Omental fat pad (tissue), 4 donors: ENCODE results near the gene CDADC1. TPM values are rescaled to one million over a fixed set of nuclear protein-coding genes. Genes with fewer than 3 reads are reported as not detected.

Source experiments
- ATAC-seq: fragments of 150-250 bp; one replicate; pipeline ENCODE4 v1.9.1; 2016; ENCODE audit warnings: mild to moderate bottlenecking, moderate library complexity; ENCODE audit not compliant: low FRiP score
- DNase-seq: peaks from one replicate; pipeline ENCODE4 v3.0.0-alpha.2; 2019; ENCODE audit warnings: low spot score
- total RNA-seq, 4 donors: library from RNA; depleted of rRNA; stranded (reverse); fragments of >200 nt; gene quantifications; one replicate each; pipeline ENCODE4 v1.1.0, GENCODE V29; 2016
- TF ChIP-seq, protein P1 (sequence below), 3 donors: fragments of 450-650 bp; IDR thresholded peaks; one replicate each; pipeline ENCODE4 v1.5.1; 2016 to 2017; ENCODE audit warnings: antibody characterized with exemption in 3 of 3, mild to moderate bottlenecking in 3 of 3, moderate library complexity in 2 of 3

The CDADC1 gene
- total RNA-seq, 4 donors from 2014 or later = 4.5 to 9.6 (median 7.7) TPM

DNA sequence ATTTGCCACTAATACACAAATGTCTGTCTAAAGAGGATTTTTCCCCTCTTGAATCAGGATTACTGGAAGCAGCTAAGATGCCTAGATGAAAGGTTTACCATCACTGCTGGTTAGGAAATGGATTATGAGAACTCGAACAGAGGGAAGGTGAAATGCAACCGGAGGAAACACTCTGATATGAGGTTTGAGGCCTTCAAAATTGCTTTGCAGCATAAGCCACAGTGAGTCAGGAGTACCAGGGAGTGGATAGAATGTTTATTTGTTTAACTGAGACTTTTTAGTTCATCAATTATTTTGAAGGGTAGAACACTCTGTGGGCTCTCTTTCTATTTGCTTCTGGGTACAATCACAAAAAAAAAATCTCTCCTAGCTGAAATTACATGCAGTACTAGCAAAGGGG is 18.1 kb downstream of the CDADC1 start:
- TF ChIP-seq, protein P1, sequence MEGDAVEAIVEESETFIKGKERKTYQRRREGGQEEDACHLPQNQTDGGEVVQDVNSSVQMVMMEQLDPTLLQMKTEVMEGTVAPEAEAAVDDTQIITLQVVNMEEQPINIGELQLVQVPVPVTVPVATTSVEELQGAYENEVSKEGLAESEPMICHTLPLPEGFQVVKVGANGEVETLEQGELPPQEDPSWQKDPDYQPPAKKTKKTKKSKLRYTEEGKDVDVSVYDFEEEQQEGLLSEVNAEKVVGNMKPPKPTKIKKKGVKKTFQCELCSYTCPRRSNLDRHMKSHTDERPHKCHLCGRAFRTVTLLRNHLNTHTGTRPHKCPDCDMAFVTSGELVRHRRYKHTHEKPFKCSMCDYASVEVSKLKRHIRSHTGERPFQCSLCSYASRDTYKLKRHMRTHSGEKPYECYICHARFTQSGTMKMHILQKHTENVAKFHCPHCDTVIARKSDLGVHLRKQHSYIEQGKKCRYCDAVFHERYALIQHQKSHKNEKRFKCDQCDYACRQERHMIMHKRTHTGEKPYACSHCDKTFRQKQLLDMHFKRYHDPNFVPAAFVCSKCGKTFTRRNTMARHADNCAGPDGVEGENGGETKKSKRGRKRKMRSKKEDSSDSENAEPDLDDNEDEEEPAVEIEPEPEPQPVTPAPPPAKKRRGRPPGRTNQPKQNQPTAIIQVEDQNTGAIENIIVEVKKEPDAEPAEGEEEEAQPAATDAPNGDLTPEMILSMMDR (IDR thresholded peaks at IDR 0.05) = no peak
- ATAC-seq (no peak), DNase-seq (no peak)

DNA sequence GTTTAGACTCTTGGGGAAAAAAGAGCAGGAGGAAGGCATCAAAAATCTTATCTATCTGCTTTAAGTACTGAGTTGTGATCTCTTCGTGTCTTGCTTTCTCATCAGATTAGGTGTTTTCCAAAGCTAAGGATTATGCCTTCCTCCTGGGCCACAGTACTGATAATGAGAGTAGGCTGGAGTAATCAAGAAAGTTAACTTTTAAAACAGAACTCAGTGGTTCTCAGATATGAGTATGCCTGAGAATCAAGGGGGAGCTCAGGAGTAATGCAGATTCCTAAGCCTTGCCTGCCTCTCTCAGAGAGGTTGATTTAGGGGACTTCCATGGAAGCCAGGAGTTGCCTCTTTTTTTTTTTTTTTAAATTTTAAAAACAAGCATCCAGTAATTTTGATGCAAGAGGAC is 23.5 kb downstream of the CDADC1 start:
- DNase-seq (no peak), ATAC-seq (no peak)
- TF ChIP-seq, protein P1 (IDR thresholded peaks at IDR 0.05) = no peak

DNA sequence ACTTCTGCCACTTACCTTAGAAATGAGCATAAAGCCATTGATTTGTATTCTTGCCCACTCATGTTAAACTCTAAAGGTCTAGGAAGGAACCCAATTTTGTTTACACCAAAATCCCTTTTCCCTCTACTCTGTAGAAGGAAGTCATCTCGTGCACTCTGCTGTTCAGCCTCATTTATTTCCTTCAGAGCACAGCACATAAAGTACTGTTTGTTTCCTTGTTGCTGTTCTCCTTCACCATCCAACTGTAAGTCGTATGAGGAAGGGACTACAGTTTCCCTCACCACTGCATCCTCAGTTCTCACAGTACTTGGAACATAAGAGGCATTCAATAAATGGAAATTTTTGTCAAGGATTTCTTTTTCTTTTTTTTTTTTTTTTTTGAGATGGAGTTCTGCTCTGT is 24.6 kb downstream of the CDADC1 start:
- no peak for ATAC-seq
- DNase-seq = no peak

DNA sequence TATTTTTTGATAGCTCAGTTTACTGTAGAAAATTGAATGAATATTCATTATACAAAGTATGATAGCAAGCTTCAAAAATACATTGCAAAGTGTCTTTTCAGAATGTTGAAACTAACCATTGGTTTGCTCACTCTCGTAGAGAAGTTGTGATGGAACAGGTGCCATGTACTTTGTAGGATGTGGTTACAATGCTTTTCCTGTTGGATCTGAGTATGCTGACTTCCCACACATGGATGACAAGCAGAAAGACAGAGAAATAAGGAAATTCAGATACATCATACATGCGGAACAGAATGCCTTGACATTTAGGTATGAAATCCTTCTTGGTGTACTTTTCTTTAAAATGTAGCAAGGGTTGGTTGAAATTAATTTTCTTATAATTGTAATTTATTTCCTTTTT is 30.5 kb downstream of the CDADC1 start:
- DNase-seq = no peak
- TF ChIP-seq, protein P1 (IDR thresholded peaks at IDR 0.05) = no peak
- ATAC-seq = no peak

More for the DNA sequence above, 24.6 kb downstream of the CDADC1 start:
- TF ChIP-seq, protein P1 (IDR thresholded peaks at IDR 0.05) = no peak

DNA sequence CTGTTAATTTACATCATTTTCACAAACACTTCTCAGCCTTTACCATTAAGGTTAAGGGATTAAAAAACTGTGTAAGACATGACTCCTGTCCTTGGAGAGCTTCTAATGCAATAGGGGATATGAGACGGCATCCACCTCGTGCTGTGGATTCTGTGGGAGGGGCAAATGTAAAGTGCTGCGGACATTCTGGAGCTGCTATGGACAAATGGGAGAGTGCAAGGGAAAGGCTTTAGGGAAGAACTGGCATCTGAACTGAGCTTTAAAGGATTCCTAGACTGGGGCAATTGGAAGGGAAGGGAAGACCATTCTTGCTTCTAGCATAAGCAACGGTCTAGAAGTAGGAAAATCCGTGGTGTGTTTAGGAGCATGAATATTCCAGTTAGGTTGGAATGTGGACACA is 31.4 kb downstream of the CDADC1 start:
- ATAC-seq (no peak), DNase-seq (no peak)
- TF ChIP-seq, protein P1 (IDR thresholded peaks at IDR 0.05) = no peak

DNA sequence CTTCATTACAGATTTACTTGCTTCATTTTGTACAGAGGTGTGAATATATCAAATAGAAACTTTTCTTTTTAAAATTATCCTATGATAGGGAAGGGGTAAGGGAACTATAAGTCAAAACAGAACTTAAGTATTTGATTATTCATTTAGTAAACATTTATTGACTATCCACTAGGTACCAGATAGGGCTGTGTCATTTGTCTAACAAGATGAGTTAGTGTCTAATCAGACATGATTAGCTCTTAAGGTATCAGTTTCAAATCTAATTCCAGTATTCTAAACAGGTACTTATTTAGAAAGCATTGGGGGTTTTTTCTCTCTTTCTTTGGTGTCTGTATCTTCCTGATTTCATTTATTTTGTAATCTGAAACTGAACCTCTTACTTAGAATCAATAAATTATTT is 32.2 kb downstream of the CDADC1 start:
- TF ChIP-seq, protein P1 (IDR thresholded peaks at IDR 0.05) = no peak
- ATAC-seq (no peak), DNase-seq (no peak)

DNA sequence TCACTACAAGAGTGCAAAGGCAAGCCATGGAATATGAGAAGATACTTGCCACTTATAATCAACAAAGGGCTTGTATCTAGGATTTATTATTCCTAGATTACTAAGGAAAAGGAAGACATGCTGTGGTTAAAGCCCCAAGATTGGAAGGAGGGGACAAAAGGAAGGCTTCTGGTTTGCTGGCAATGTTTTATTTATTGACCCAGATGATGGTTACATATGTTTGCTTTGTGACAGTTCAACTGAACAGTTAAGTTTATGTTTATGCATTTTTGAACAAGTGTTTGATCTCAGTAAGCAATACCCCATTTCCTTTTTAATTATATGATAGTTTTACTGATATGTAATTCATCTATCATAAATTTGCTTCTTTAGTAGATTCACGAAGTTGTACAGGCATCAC is 40.3 kb downstream of the CDADC1 start:
- ATAC-seq (no peak), DNase-seq (no peak)

More for the DNA sequence above, 40.3 kb downstream of the CDADC1 start:
- TF ChIP-seq, protein P1 (IDR thresholded peaks at IDR 0.05) = no peak
